Endothelial cell of umbilical vein (primary cell): ENCODE data around the gene AGK. TPM values are rescaled to one million over a fixed set of nuclear protein-coding genes. Genes with fewer than 3 reads are reported as not detected.

Source experiments
- BruUV-seq: library from RNA; stranded (reverse); fragments of 400-500 nt; replicated peaks from 2 replicates; lab custom pipeline; 2021; lab: Mats Ljungman, UMichigan
- CTCF ChIA-PET: fragments of 300-600, 350-600 bp; sonication (Branson Sonifier 250); formaldehyde crosslinking; loops from one replicate; lab custom pipeline; 2021; ENCODE audit warnings: antibody characterized with exemption, inconsistent platforms; lab: Charles Lee
- POLR2A ChIA-PET: fragments of 300-600, 350-600 bp; sonication (Branson Sonifier 250); formaldehyde crosslinking; loops from one replicate; lab custom pipeline; 2021; ENCODE audit warnings: antibody characterized with exemption, inconsistent platforms; lab: Charles Lee
- DNase-seq: peaks from one replicate; pipeline ENCODE4 v3.0.0-alpha.2; 2011; ENCODE audit warnings: low read depth, low spot score
- FAIRE-seq: peaks from 2 replicates; lab custom pipeline; 2011; peaks lifted over from hg19 to GRCh38; lab: Jason Lieb, UNC
- H2AFZ ChIP-seq: 2 replicates; pipeline ENCODE4 v1.6.0; 2012; ENCODE audit warnings: low read depth, low read length, control low read depth, inconsistent platforms
- H3K27ac ChIP-seq: 2 replicates; pipeline ENCODE4 v1.5.1; 2011; ENCODE audit warnings: low read depth, mild to moderate bottlenecking, control low read depth, low read length, moderate library complexity; ENCODE audit not compliant: insufficient read depth
- H3K27me3 ChIP-seq, 2 experiments: 2 replicates each; pipeline versions ENCODE4 v1.6.0 to v1.6.1; 2011; ENCODE audit warnings: low read length in 2 of 2, mixed read lengths in 1 of 2; ENCODE audit not compliant: control insufficient read depth in 2 of 2, insufficient read depth in 2 of 2
- H3K36me3 ChIP-seq, 2 experiments: 2 replicates in 1 of 2; 3 replicates in 1 of 2; pipeline ENCODE4 v1.5.1; 2011; ENCODE audit warnings: low read length in 2 of 2, mild to moderate bottlenecking in 1 of 2, moderate library complexity in 1 of 2; ENCODE audit not compliant: control insufficient read depth in 2 of 2, insufficient read depth in 2 of 2; ENCODE audit errors: extremely low read depth in 1 of 2
- H3K4me1 ChIP-seq: 3 replicates; pipeline ENCODE4 v1.5.1; 2011; ENCODE audit warnings: mild to moderate bottlenecking, low read length; ENCODE audit not compliant: control insufficient read depth, insufficient read depth; ENCODE audit errors: extremely low read depth
- H3K4me2 ChIP-seq: 2 replicates; pipeline ENCODE4 v1.6.1; 2011; ENCODE audit warnings: low read length, control low read depth, mixed read lengths; ENCODE audit not compliant: insufficient read depth
- H3K4me3 ChIP-seq, 3 experiments: fragments of 200-600 bp in 1 of 3; sonication (generic), shearing (Covaris generic) in 1 of 3; replicated peaks in 1 of 3; 2 replicates each; pipeline ENCODE4 v1.5.1; 2011 to 2016; ENCODE audit warnings: control low read depth in 3 of 3, low read length in 3 of 3, mild to moderate bottlenecking in 2 of 3, inconsistent platforms in 1 of 3, low read depth in 1 of 3, moderate library complexity in 1 of 3; ENCODE audit not compliant: insufficient read depth in 1 of 3
- H3K79me2 ChIP-seq: 2 replicates; pipeline ENCODE4 v1.6.0; 2012; ENCODE audit warnings: low read length, inconsistent platforms; ENCODE audit not compliant: control insufficient read depth, insufficient read depth
- H3K9ac ChIP-seq: replicated peaks from 2 replicates; pipeline ENCODE3; 2011; ENCODE audit warnings: low read length, control low read depth; ENCODE audit not compliant: insufficient read depth; ENCODE audit errors: extremely low read depth
- H3K9me1 ChIP-seq: replicated peaks from 3 replicates; pipeline ENCODE4 v1.6.0; 2011; ENCODE audit warnings: mild to moderate bottlenecking, low read length; ENCODE audit not compliant: control insufficient read depth, insufficient read depth; ENCODE audit errors: extremely low read depth
- H3K9me3 ChIP-seq: replicated peaks from 2 replicates; pipeline ENCODE4 v1.5.1; 2012; ENCODE audit warnings: low read length, inconsistent platforms; ENCODE audit not compliant: control insufficient read depth, insufficient read depth
- H4K20me1 ChIP-seq: replicated peaks from 2 replicates; pipeline ENCODE3; 2011; ENCODE audit warnings: mild to moderate bottlenecking, low read length; ENCODE audit not compliant: control insufficient read depth, insufficient read depth; ENCODE audit errors: extremely low read depth
- EZH2 ChIP-seq: IDR thresholded peaks from 2 replicates; pipeline ENCODE4 v1.6.1; 2012; ENCODE audit warnings: borderline replicate concordance, low read depth, mild to moderate bottlenecking, moderate library complexity, low read length, inconsistent platforms; ENCODE audit not compliant: severe bottlenecking
- FOS ChIP-seq: IDR thresholded peaks from 2 replicates; pipeline ENCODE4 v1.6.1; 2011; ENCODE audit warnings: mild to moderate bottlenecking, low read length, moderate library complexity, borderline replicate concordance; ENCODE audit not compliant: insufficient read depth
- GATA2 ChIP-seq: IDR thresholded peaks from 2 replicates; pipeline ENCODE4 v1.7.0; 2011; ENCODE audit warnings: low read depth, mild to moderate bottlenecking, moderate library complexity, mixed read lengths, low read length; ENCODE audit not compliant: insufficient read length, insufficient read depth
- JUN ChIP-seq: IDR thresholded peaks from 2 replicates; pipeline ENCODE4 v1.6.1; 2011; ENCODE audit warnings: borderline replicate concordance, low read depth; ENCODE audit not compliant: insufficient read length, insufficient read depth
- MYC ChIP-seq: IDR thresholded peaks from one replicate; pipeline ENCODE4 v1.6.1; 2011; ENCODE audit warnings: mild to moderate bottlenecking, low read depth, low read length
- POLR2A ChIP-seq: IDR thresholded peaks from 2 replicates; pipeline ENCODE4 v1.6.1; 2012; ENCODE audit warnings: low read depth, mild to moderate bottlenecking, control low read depth, low read length
- POLR2AphosphoS5 ChIP-seq: IDR thresholded peaks from 2 replicates; pipeline ENCODE4 v1.6.1; 2012; ENCODE audit warnings: low read depth, mild to moderate bottlenecking, control low read depth, low read length, moderate library complexity; ENCODE audit not compliant: insufficient read depth
- dilution Hi-C: fragments of 300-500 bp; cut with MboI; formaldehyde crosslinking; loops from one replicate; pipeline ENCODE4 v1.15.0; 2019; ENCODE audit warnings: low sequenced_read_pairs; ENCODE audit not compliant: extremely low pct_ligation_motif_present
- intact Hi-C: fragments of 100-400 bp; cut with micrococcal nuclease; formaldehyde crosslinking; loops from one replicate; pipeline ENCODE4 v1.10.0; 2022
- polyA plus RNA-seq, 4 experiments: library from polyadenylated mRNA; depleted of rRNA in 3 of 4; stranded (reverse) in 3 of 4; unstranded in 1 of 4; fragments of >200 nt; gene quantifications; 2 replicates each; pipeline versions ENCODE4 v1.2.1 to v1.2.3, GENCODE V29; 2011 to 2012; ENCODE audit warnings: missing spikeins in 1 of 4
- total RNA-seq: library from RNA; stranded (reverse); gene quantifications from 2 replicates; pipeline ENCODE4 v1.2.3, GENCODE V29; 2021
- TF ChIP-seq, protein P1 (sequence below), 2 donors: IDR thresholded peaks; 1 replicate in 1 of 2; 2 replicates in 1 of 2; pipeline ENCODE4 v1.5.1; 2011; ENCODE audit warnings: low read length in 2 of 2, mild to moderate bottlenecking in 2 of 2, moderate library complexity in 2 of 2, control low read depth in 1 of 2, inconsistent platforms in 1 of 2, low read depth in 1 of 2; ENCODE audit not compliant: insufficient read depth in 1 of 2; ENCODE audit errors: extremely low read depth in 1 of 2
- TF ChIP-seq, protein P2 (sequence below): IDR thresholded peaks from 2 replicates; pipeline ENCODE4 v1.6.1; 2011; ENCODE audit not compliant: insufficient read depth, insufficient read length

Gene AGK
- total and polyA plus RNA-seq, 2 donors (not counting 3 experiments of a cell fraction or from before 2014, with no cell fraction given) = 23.6 to 34.3 TPM

- H3K79me2 ChIP-seq = peaks cover 32% of the 10 kb centered on the region
- ChIA-PET POLR2A (no interaction called here), CTCF (interaction anchor here (0.7 to 1.8 kb wide), 4 partner anchors 11 to 44 kb away, joined by 3 to 6 read pairs (median 4); partner anchors contain the start of gene SSBP1)
- peaks cover 2% of the 10 kb centered on the region for H4K20me1 ChIP-seq
- H3K4me2 ChIP-seq = no peak overlapping the region
- no TSS peak for BruUV-seq
- no peaks in the 10 kb centered on the region for H3K36me3 ChIP-seq
- DNase-seq (no peak), FAIRE-seq (no peak)
- H3K9me3 ChIP-seq = no peaks in the 10 kb centered on the region
- no peaks in the 10 kb centered on the region for H3K9me1 ChIP-seq
- intact Hi-C loops = no loop called here
- dilution Hi-C loops = no loop called here
- H3K4me1 ChIP-seq = peaks cover 10% of the 10 kb centered on the region
- H3K27me3 ChIP-seq = peaks cover 0 to 4% of the 10 kb centered on the region in 2 experiments
- TF ChIP-seq FOS (no peak), POLR2AphosphoS5 (no peak), MYC (no peak), JUN (no peak), GATA2 (no peak), EZH2 (no peak), POLR2A (no peak)
- TF ChIP-seq, protein P1, sequence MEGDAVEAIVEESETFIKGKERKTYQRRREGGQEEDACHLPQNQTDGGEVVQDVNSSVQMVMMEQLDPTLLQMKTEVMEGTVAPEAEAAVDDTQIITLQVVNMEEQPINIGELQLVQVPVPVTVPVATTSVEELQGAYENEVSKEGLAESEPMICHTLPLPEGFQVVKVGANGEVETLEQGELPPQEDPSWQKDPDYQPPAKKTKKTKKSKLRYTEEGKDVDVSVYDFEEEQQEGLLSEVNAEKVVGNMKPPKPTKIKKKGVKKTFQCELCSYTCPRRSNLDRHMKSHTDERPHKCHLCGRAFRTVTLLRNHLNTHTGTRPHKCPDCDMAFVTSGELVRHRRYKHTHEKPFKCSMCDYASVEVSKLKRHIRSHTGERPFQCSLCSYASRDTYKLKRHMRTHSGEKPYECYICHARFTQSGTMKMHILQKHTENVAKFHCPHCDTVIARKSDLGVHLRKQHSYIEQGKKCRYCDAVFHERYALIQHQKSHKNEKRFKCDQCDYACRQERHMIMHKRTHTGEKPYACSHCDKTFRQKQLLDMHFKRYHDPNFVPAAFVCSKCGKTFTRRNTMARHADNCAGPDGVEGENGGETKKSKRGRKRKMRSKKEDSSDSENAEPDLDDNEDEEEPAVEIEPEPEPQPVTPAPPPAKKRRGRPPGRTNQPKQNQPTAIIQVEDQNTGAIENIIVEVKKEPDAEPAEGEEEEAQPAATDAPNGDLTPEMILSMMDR (IDR thresholded peaks at IDR 0.05; ENCODE audit: extremely low read depth in 1 of 2, insufficient read depth in 1 of 2, low read depth in 1 of 2, low read length in 2 of 2) = no peak
- TF ChIP-seq, protein P2, sequence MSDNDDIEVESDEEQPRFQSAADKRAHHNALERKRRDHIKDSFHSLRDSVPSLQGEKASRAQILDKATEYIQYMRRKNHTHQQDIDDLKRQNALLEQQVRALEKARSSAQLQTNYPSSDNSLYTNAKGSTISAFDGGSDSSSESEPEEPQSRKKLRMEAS = no peak
- no peak overlapping the region for H3K27ac ChIP-seq
- H3K4me3 ChIP-seq = no peak overlapping the region
- no peak overlapping the region for H2AFZ ChIP-seq
- no peak overlapping the region for H3K9ac ChIP-seq
These were observed 147.2 kb downstream of the AGK start for GRCh38 chr7:141698247-141699015.
